ENCODE data around the gene EPG5. TPM values are rescaled to one million over a fixed set of nuclear protein-coding genes. Genes with fewer than 3 reads are reported as not detected.
"Not testable (repeated sequence)": the region's sequence is repeated elsewhere in the genome, so short reads cannot be mapped to it uniquely, and the experiment has no call there.

EPG5 gene
- total RNA-seq, 2 experiments from 2014 or later, result 4.8 to 8.7 TPM

GRCh38 chr18:45826716-45827115 is 140.4 kb downstream of the EPG5 start:
- H3K4me1 ChIP-seq (ENCODE audit: insufficient read depth, low read length, poor library complexity, severe bottlenecking); H3K27ac ChIP-seq (ENCODE audit: low read depth, low read length, poor library complexity, severe bottlenecking); H4K20me1 ChIP-seq (ENCODE audit: insufficient read depth, low read length); H3K4me2 ChIP-seq (ENCODE audit: low read length); H2AFZ ChIP-seq (ENCODE audit: low read length); POLR2A ChIA-PET; BruUV-seq (replicated peaks); intact Hi-C loops (cut with micrococcal nuclease; ENCODE audit: unreplicated experiment); H3K4me3 ChIP-seq (ENCODE audit: low read depth, low read length, poor library complexity, severe bottlenecking); H3K9me3 ChIP-seq (ENCODE audit: low read length); H3K36me3 ChIP-seq (ENCODE audit: insufficient read depth, low read length); H3K9me2 ChIP-seq (ENCODE audit: insufficient read depth, low read length); DNase-seq (ENCODE audit: low spot score); H3K79me2 ChIP-seq (ENCODE audit: insufficient read depth, low read depth, low read length); CTCF ChIA-PET (ENCODE audit: unreplicated experiment): not testable (repeated sequence)

GRCh38 chr18:45826084-45826483 is 141.0 kb downstream of the EPG5 start:
- Histone ChIP-seq H3K4me3 (ENCODE audit: low read depth, low read length, poor library complexity, severe bottlenecking) (no peak overlapping the region), H3K9me3 (ENCODE audit: low read length) (no peaks in the 10 kb centered on the region), H3K36me3 (ENCODE audit: insufficient read depth, low read length) (no peaks in the 10 kb centered on the region), H3K79me2 (ENCODE audit: insufficient read depth, low read depth, low read length) (no peaks in the 10 kb centered on the region), H3K27ac (ENCODE audit: low read depth, low read length, poor library complexity, severe bottlenecking) (no peak overlapping the region), H2AFZ (ENCODE audit: low read length) (no peak overlapping the region), H4K20me1 (ENCODE audit: insufficient read depth, low read length) (no peaks in the 10 kb centered on the region), H3K4me2 (ENCODE audit: low read length) (no peak overlapping the region), H3K9me2 (ENCODE audit: insufficient read depth, low read length) (no peaks in the 10 kb centered on the region), H3K4me1 (ENCODE audit: insufficient read depth, low read length, poor library complexity, severe bottlenecking) (peaks cover 8% of the 10 kb centered on the region)
- no peak for DNase-seq (ENCODE audit: low spot score)
- intact Hi-C loops (cut with micrococcal nuclease; ENCODE audit: unreplicated experiment), result no loop called here
- ChIA-PET CTCF (ENCODE audit: unreplicated experiment) (no interaction called here), POLR2A (no interaction called here)
- no TSS peak for BruUV-seq (replicated peaks)
- no peak for TF ChIP-seq EZH2phosphoT487 (IDR thresholded peaks at IDR 0.05; ENCODE audit: borderline replicate concordance, low read depth, low read length)
- TF ChIP-seq CTCF (conservative IDR thresholded peaks at IDR 0.05; ENCODE audit: low read length), result no peak

- Histone ChIP-seq H3K9me3 (ENCODE audit: low read length) (no peaks in the 10 kb centered on the region), H3K4me2 (ENCODE audit: low read length) (peak within 1 kb of the TSS; percentile 5; the same call in 1 of the 2 replicates), H3K79me2 (ENCODE audit: insufficient read depth, low read depth, low read length) (no peaks in the 10 kb centered on the region), H3K4me3 (ENCODE audit: low read depth, low read length, poor library complexity, severe bottlenecking) (no peak within 1 kb of the TSS), H2AFZ (ENCODE audit: low read length) (no peak within 1 kb of the TSS), H4K20me1 (ENCODE audit: insufficient read depth, low read length) (no peaks in the 10 kb centered on the region), H3K27ac (ENCODE audit: low read depth, low read length, poor library complexity, severe bottlenecking) (no peak within 1 kb of the TSS), H3K9me2 (ENCODE audit: insufficient read depth, low read length) (no peaks in the 10 kb centered on the region), H3K36me3 (ENCODE audit: insufficient read depth, low read length) (no peaks in the 10 kb centered on the region), H3K4me1 (ENCODE audit: insufficient read depth, low read length, poor library complexity, severe bottlenecking) (peaks cover 8% of the 10 kb centered on the region)
- ChIA-PET POLR2A (no interaction called here), CTCF (ENCODE audit: unreplicated experiment) (interaction anchor here (0.6 kb wide), 1 partner anchor 61 kb away, joined by 10 read pairs; no protein-coding TSS in a partner anchor)
- intact Hi-C loops (cut with micrococcal nuclease; ENCODE audit: unreplicated experiment), result no loop called here
- BruUV-seq (replicated peaks), result no TSS peak
- no peak for TF ChIP-seq CTCF (conservative IDR thresholded peaks at IDR 0.05; ENCODE audit: low read length)
- TF ChIP-seq EZH2phosphoT487 (IDR thresholded peaks at IDR 0.05; ENCODE audit: borderline replicate concordance, low read depth, low read length), result no peak
- peak; percentile 23 for DNase-seq (ENCODE audit: low spot score)
Measured at GRCh38 chr18:45825258-45826044, 141.7 kb downstream of the EPG5 start, which contains the start of gene SIGLEC15. SIGLEC15 (plus strand) TSS chr18:45825675; CDS start chr18:45825729, 54 bp downstream.
